ENCODE measurements around the gene GSKIP. TPM values are rescaled to one million over a fixed set of nuclear protein-coding genes. Genes with fewer than 3 reads are reported as not detected.

Gene GSKIP
- total RNA-seq, 4 donors from 2014 or later, result 11.7 to 20.2 (median 14.9) TPM

- TF ChIP-seq, protein P1, sequence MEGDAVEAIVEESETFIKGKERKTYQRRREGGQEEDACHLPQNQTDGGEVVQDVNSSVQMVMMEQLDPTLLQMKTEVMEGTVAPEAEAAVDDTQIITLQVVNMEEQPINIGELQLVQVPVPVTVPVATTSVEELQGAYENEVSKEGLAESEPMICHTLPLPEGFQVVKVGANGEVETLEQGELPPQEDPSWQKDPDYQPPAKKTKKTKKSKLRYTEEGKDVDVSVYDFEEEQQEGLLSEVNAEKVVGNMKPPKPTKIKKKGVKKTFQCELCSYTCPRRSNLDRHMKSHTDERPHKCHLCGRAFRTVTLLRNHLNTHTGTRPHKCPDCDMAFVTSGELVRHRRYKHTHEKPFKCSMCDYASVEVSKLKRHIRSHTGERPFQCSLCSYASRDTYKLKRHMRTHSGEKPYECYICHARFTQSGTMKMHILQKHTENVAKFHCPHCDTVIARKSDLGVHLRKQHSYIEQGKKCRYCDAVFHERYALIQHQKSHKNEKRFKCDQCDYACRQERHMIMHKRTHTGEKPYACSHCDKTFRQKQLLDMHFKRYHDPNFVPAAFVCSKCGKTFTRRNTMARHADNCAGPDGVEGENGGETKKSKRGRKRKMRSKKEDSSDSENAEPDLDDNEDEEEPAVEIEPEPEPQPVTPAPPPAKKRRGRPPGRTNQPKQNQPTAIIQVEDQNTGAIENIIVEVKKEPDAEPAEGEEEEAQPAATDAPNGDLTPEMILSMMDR (IDR thresholded peaks at IDR 0.05; ENCODE audit: low read depth), result no peak
Measured at GRCh38 chr14:96393071-96393691, 29.9 kb downstream of the GSKIP start.

DNA sequence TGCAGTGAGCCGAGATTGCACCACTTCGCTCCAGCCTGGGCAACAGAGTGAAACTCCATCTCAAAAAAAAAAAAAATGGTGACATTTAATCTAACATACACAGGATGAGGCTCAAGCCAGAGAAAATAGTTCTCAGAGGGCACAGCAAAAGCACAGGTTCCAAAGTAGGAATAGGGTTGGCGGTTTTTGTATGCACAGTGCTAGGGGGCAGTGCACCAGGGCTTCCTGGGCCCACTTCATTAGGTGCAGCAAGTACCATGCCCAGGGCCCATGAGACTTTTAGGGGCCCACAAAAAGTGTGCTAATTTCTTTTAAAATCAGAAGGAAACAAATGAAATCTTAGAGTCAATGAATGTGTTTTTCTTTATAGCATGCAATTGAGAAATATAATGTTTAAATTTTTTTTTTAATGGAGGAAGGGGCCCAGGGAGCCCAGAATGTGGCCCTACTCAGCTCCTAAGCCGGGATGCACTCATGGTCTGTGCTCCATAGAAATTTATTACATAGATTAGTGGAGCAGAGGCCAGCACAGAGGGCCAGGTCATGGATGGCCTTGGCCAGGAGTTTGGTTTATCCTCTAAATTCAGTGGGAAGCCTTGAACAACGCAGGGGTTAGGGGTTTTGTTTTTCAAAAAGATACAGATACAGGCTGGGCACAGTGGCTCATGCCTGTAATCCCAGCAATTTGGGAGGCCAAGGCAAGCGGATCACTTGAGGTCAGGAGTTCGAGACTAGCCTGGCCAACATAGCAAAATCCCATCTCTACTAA lies 30.9 kb downstream of the GSKIP start:
- TF ChIP-seq, protein P1 (IDR thresholded peaks at IDR 0.05; ENCODE audit: low read depth), result no peak

DNA sequence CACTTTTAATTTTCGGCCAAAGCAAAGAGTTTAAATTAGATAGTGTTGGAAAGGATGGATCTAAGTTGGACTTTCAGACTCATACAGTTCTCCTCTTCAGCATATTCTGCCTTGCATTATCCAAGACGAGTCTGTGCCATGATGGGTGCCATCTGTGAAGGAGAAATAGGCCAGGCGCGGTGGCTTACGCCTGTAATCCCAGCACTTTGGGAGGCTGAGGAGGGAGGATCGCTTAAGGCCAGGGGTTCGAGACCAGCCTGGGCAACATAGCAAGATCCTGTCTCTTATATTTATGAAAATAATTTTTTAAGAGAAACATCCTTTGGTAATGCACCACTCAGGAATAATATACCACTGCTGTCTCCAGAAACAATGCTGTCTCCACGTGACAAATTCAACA lies 35.1 kb downstream of the GSKIP start:
- TF ChIP-seq, protein P1 (IDR thresholded peaks at IDR 0.05; ENCODE audit: low read depth), result no peak

DNA sequence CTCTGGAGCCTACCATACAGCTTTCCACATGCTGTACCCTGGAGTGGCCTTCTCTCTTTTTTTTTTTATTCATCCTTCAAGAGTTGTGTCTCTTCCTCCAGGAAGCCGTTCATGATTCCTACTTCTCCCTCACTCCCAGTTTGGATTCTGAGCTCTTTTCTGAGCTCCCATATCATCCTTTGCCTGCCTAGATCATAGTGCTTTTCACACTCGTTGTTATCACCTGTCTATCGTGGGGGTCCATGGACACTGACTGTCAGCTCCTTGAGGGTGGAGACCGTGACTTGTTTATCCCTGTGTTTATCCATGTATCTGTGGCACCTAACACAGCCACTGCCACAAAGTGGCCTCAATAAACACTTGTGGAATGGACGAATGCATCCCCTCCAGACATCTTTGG lies 35.6 kb downstream of the GSKIP start:
- TF ChIP-seq, protein P1 (IDR thresholded peaks at IDR 0.05; ENCODE audit: low read depth), result no peak

- TF ChIP-seq, protein P1 (IDR thresholded peaks at IDR 0.05; ENCODE audit: low read depth), result no peak
Measured at GRCh38 chr14:96399405-96399804, 36.1 kb downstream of the GSKIP start.

GRCh38 chr14:96400495-96400894 lies 37.2 kb downstream of the GSKIP start:
- TF ChIP-seq, protein P1 (IDR thresholded peaks at IDR 0.05; ENCODE audit: low read depth), result no peak

DNA sequence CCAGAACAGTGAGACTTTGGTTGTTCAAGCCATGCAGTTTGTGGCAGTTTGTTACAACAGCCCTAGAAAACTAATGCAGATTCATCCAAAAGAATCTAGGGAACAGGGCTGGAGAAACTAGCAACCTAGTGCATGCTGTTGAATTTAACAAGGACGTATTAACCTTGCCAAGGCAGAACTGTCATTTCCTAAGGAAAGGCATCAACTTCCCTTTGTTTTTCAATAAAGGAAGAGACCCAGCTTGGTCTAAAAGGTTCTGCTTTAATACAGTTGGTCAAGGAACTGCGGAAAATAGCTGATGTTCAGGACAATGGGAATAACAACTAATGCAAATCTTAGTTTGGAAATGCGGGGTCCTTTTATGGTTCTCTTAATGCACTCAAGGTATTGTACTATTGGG lies 40.1 kb downstream of the GSKIP start:
- TF ChIP-seq, protein P1 (IDR thresholded peaks at IDR 0.05; ENCODE audit: low read depth), result no peak

All from subcutaneous adipose tissue (tissue), 4 donors.